HCT116 (cell line): Measurements from ENCODE around the gene PLAU. TPM values are rescaled to one million over a fixed set of nuclear protein-coding genes. Genes with fewer than 3 reads are reported as not detected.

ENCODE experiments used
- ATAC-seq: fragments of 200-7000 bp; cut with Tn5 transposase; 2 replicates; pipeline ENCODE4 v1.9.1; 2020; ENCODE audit warnings: mild to moderate bottlenecking, moderate library complexity
- BruUV-seq: library from RNA; stranded (reverse); fragments of 400-500 nt; replicated peaks from 2 replicates; lab custom pipeline; 2021; lab: Mats Ljungman, UMichigan
- CTCF ChIA-PET: fragments of 300-600 bp; sonication (Branson Sonifier 250); formaldehyde crosslinking; loops from one replicate; lab custom pipeline; 2021; ENCODE audit warnings: antibody characterized with exemption; lab: Charles Lee
- POLR2A ChIA-PET: fragments of 300-600, 350-600 bp; sonication (Branson Sonifier 250); formaldehyde crosslinking; loops from one replicate; lab custom pipeline; 2021; ENCODE audit warnings: antibody characterized with exemption; lab: Charles Lee
- RAD21 ChIA-PET, 2 experiments: fragments of 300-600 bp; sonication (Branson Sonifier 250); formaldehyde crosslinking; loops; one replicate each; lab custom pipeline; 2023; ENCODE audit warnings: low total read pairs in 2 of 2; ENCODE audit not compliant: uncharacterized antibody in 2 of 2, unreplicated experiment in 2 of 2, low non-redundant PET in 1 of 2; lab: Charles Lee
- DNase-seq: peaks from one replicate; pipeline ENCODE4 v3.0.0-alpha.2; 2010; ENCODE audit warnings: low read depth, low spot score
- H2AFZ ChIP-seq: fragments of 200-600 bp; shearing (Covaris generic), sonication (generic); 2 replicates; pipeline ENCODE4 v1.6.1; 2017; ENCODE audit warnings: low read depth, mixed run types, mixed read lengths, antibody characterized with exemption, low read length; ENCODE audit not compliant: poor library complexity, severe bottlenecking
- H3K27ac ChIP-seq: 2 replicates; pipeline ENCODE4 v1.5.1; 2012; ENCODE audit warnings: low read depth, low read length
- H3K27me3 ChIP-seq: fragments of 200-600 bp; sonication (generic); 2 replicates; pipeline ENCODE4 v1.6.1; 2016; ENCODE audit warnings: mixed run types, low read length, mixed read lengths; ENCODE audit not compliant: insufficient read depth
- H3K36me3 ChIP-seq, 2 experiments: fragments of 200-500 bp in 1 of 2; fragments of 200-600 bp in 1 of 2; sonication (Bioruptor generic) in 1 of 2; sonication (generic) in 1 of 2; 2 replicates each; pipeline versions ENCODE4 v1.5.1 to v1.6.1; 2014 to 2016; ENCODE audit warnings: low read length in 2 of 2, inconsistent platforms in 1 of 2, mixed read lengths in 1 of 2, mixed run types in 1 of 2; ENCODE audit not compliant: insufficient read depth in 2 of 2, control insufficient read depth in 1 of 2
- H3K4me1 ChIP-seq, 2 experiments: fragments of 200-600 bp in 1 of 2; sonication (generic) in 1 of 2; 2 replicates each; pipeline versions ENCODE4 v1.5.1 to v1.6.1; 2012 to 2017; ENCODE audit warnings: low read length in 2 of 2, inconsistent platforms in 1 of 2, mild to moderate bottlenecking in 1 of 2, mixed read lengths in 1 of 2, mixed run types in 1 of 2, moderate library complexity in 1 of 2; ENCODE audit not compliant: insufficient read depth in 2 of 2, control insufficient read depth in 1 of 2
- H3K4me2 ChIP-seq: fragments of 200-600 bp; sonication (generic); 2 replicates; pipeline ENCODE4 v1.6.1; 2017; ENCODE audit warnings: mixed run types, low read length, mixed read lengths
- H3K4me3 ChIP-seq, 2 experiments: fragments of 200-600 bp in 1 of 2; sonication (generic) in 1 of 2; replicated peaks in 1 of 2; 2 replicates each; pipeline ENCODE4 v1.5.1; 2011 to 2016; ENCODE audit warnings: low read length in 2 of 2, control low read depth in 1 of 2, low read depth in 1 of 2, mild to moderate bottlenecking in 1 of 2, mixed read lengths in 1 of 2, mixed run types in 1 of 2
- H3K79me2 ChIP-seq: fragments of 200-600 bp; sonication (generic); 2 replicates; pipeline ENCODE4 v1.6.1; 2017; ENCODE audit warnings: mild to moderate bottlenecking, mixed run types, low read length, moderate library complexity, mixed read lengths; ENCODE audit not compliant: insufficient read depth
- H3K9ac ChIP-seq: fragments of 200-600 bp; sonication (generic); 2 replicates; pipeline ENCODE4 v1.6.1; 2016; ENCODE audit warnings: low read length, mixed read lengths
- H3K9me2 ChIP-seq: fragments of 200-600 bp; sonication (generic), shearing (Covaris generic); 2 replicates; pipeline ENCODE4 v1.6.1; 2017; ENCODE audit warnings: mixed run types, mild to moderate bottlenecking, moderate library complexity; ENCODE audit not compliant: insufficient read depth
- H3K9me3 ChIP-seq, 2 experiments: fragments of 200-500 bp in 1 of 2; fragments of 200-600 bp in 1 of 2; sonication (Bioruptor generic) in 1 of 2; sonication (generic) in 1 of 2; 2 replicates each; pipeline ENCODE4 v1.6.1; 2014 to 2017; ENCODE audit warnings: low read length in 2 of 2, mixed read lengths in 2 of 2, inconsistent platforms in 1 of 2, low read depth in 1 of 2, mild to moderate bottlenecking in 1 of 2, mixed run types in 1 of 2, moderate library complexity in 1 of 2; ENCODE audit not compliant: control insufficient read depth in 1 of 2, insufficient read depth in 1 of 2
- H4K20me1 ChIP-seq: fragments of 200-600 bp; sonication (generic), shearing (Covaris generic); 2 replicates; pipeline ENCODE4 v1.6.1; 2017; ENCODE audit warnings: mixed run types, mild to moderate bottlenecking, moderate library complexity; ENCODE audit not compliant: insufficient read depth
- CBX3 ChIP-seq: IDR thresholded peaks from 2 replicates; pipeline ENCODE4 v1.6.1; 2012; ENCODE audit warnings: low read depth
- CEBPB ChIP-seq: IDR thresholded peaks from 2 replicates; pipeline ENCODE4 v1.6.1; 2012; ENCODE audit warnings: low read depth
- EZH2 ChIP-seq: fragments of 200-600 bp; sonication (generic); IDR thresholded peaks from 2 replicates; pipeline ENCODE4 v1.6.1; 2017; ENCODE audit warnings: antibody characterized with exemption, mixed run types
- EZH2phosphoT487 ChIP-seq: fragments of 200-600 bp; IDR thresholded peaks from 2 replicates; pipeline ENCODE4 v1.6.1; 2018; ENCODE audit warnings: antibody characterized with exemption, borderline replicate concordance
- FOSL1 ChIP-seq: IDR thresholded peaks from 2 replicates; pipeline ENCODE4 v1.6.1; 2012; ENCODE audit warnings: low read depth
- JUND ChIP-seq: IDR thresholded peaks from 2 replicates; pipeline ENCODE4 v1.6.1; 2012
- POLR2A ChIP-seq: IDR thresholded peaks from 2 replicates; pipeline ENCODE4 v1.7.0; 2011; ENCODE audit warnings: borderline replicate concordance; ENCODE audit not compliant: insufficient read depth, insufficient read length; ENCODE audit errors: extremely low read depth
- POLR2AphosphoS5 ChIP-seq: IDR thresholded peaks from 2 replicates; pipeline ENCODE4 v1.6.1; 2011; ENCODE audit warnings: mild to moderate bottlenecking, low read depth, low read length, moderate library complexity
- SP1 ChIP-seq: IDR thresholded peaks from 2 replicates; pipeline ENCODE4 v1.6.1; 2012; ENCODE audit warnings: low read depth
- SRF ChIP-seq: IDR thresholded peaks from 2 replicates; pipeline ENCODE4 v1.6.1; 2012; ENCODE audit warnings: low read depth
- TCF7L2 ChIP-seq: IDR thresholded peaks from 2 replicates; pipeline ENCODE4 v1.7.0; 2011; ENCODE audit warnings: borderline replicate concordance, inconsistent platforms; ENCODE audit not compliant: insufficient read depth, insufficient read length; ENCODE audit errors: extremely low read depth
- YY1 ChIP-seq: IDR thresholded peaks from 2 replicates; pipeline ENCODE4 v1.6.1; 2011; ENCODE audit warnings: low read length, low read depth, moderate library complexity, mild to moderate bottlenecking; ENCODE audit not compliant: insufficient replicate concordance; ENCODE audit errors: extremely low read depth
- ZNF274 ChIP-seq: fragments of 200-500 bp; sonication (Bioruptor generic); IDR thresholded peaks from 2 replicates; pipeline ENCODE4 v1.6.1; 2014; ENCODE audit warnings: mild to moderate bottlenecking, low read depth, low read length, inconsistent platforms
- intact Hi-C: fragments of 100-400 bp; cut with micrococcal nuclease; formaldehyde crosslinking; loops from 2 replicates; pipeline ENCODE4 v1.10.0; 2022
- total RNA-seq: library from RNA; stranded (reverse); gene quantifications from one replicate; pipeline ENCODE4 v1.2.1, GENCODE V29; 2021; ENCODE audit not compliant: unreplicated experiment
- TF ChIP-seq, protein P1 (sequence below): IDR thresholded peaks from 2 replicates; pipeline ENCODE4 v1.6.1; 2012; ENCODE audit warnings: low read depth
- TF ChIP-seq, protein P2 (sequence below), 3 experiments: fragments of 200-600 bp in 1 of 3; sonication (generic) in 1 of 3; IDR thresholded peaks in 2 of 3; conservative IDR thresholded peaks in 1 of 3; 2 replicates each; pipeline ENCODE4 v1.5.1; 2012 to 2017; ENCODE audit warnings: low read depth in 2 of 3, low read length in 2 of 3, antibody characterized with exemption in 1 of 3, borderline replicate concordance in 1 of 3, control low read depth in 1 of 3, mild to moderate bottlenecking in 1 of 3, mixed read lengths in 1 of 3, mixed run types in 1 of 3, moderate library complexity in 1 of 3; ENCODE audit not compliant: insufficient read depth in 1 of 3
- TF ChIP-seq, protein P3 (sequence below): IDR thresholded peaks from 2 replicates; pipeline ENCODE4 v1.6.1; 2012

Gene PLAU
- total RNA-seq, 1 experiment from 2014 or later = 60.3 TPM

DNA sequence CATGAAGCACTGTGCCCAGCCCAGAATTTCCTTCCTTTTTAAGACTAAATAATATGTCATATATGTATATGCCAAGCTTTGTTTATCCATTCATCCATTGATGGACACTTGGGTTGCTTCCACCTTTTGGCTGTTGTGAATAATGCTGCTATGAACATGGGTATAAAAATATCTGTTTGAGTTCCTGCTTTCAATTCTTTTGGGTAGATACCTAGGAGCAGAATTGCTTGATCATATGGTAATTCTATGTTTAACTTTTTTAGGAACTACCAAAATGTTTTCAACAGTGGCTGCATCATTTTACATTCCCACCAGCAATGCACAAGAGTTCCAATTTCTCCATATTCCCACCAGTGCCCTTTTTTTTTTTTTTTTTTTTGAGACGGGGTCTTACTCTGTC is 13.2 kb upstream of the PLAU start:
- no peak overlapping the region for H2AFZ ChIP-seq
- CTCF ChIA-PET = no interaction called here
- H3K9me3 ChIP-seq = no peaks in the 10 kb centered on the region
- intact Hi-C loops = no loop called here
- H3K27ac ChIP-seq = no peak overlapping the region
- no peak for TF ChIP-seq SRF
- TF ChIP-seq POLR2A = no peak
- TF ChIP-seq ZNF274 = no peak
- TF ChIP-seq EZH2 = no peak
- TF ChIP-seq, protein P1, sequence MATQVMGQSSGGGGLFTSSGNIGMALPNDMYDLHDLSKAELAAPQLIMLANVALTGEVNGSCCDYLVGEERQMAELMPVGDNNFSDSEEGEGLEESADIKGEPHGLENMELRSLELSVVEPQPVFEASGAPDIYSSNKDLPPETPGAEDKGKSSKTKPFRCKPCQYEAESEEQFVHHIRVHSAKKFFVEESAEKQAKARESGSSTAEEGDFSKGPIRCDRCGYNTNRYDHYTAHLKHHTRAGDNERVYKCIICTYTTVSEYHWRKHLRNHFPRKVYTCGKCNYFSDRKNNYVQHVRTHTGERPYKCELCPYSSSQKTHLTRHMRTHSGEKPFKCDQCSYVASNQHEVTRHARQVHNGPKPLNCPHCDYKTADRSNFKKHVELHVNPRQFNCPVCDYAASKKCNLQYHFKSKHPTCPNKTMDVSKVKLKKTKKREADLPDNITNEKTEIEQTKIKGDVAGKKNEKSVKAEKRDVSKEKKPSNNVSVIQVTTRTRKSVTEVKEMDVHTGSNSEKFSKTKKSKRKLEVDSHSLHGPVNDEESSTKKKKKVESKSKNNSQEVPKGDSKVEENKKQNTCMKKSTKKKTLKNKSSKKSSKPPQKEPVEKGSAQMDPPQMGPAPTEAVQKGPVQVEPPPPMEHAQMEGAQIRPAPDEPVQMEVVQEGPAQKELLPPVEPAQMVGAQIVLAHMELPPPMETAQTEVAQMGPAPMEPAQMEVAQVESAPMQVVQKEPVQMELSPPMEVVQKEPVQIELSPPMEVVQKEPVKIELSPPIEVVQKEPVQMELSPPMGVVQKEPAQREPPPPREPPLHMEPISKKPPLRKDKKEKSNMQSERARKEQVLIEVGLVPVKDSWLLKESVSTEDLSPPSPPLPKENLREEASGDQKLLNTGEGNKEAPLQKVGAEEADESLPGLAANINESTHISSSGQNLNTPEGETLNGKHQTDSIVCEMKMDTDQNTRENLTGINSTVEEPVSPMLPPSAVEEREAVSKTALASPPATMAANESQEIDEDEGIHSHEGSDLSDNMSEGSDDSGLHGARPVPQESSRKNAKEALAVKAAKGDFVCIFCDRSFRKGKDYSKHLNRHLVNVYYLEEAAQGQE = no peak
- TF ChIP-seq YY1 = no peak
- TF ChIP-seq, protein P2, sequence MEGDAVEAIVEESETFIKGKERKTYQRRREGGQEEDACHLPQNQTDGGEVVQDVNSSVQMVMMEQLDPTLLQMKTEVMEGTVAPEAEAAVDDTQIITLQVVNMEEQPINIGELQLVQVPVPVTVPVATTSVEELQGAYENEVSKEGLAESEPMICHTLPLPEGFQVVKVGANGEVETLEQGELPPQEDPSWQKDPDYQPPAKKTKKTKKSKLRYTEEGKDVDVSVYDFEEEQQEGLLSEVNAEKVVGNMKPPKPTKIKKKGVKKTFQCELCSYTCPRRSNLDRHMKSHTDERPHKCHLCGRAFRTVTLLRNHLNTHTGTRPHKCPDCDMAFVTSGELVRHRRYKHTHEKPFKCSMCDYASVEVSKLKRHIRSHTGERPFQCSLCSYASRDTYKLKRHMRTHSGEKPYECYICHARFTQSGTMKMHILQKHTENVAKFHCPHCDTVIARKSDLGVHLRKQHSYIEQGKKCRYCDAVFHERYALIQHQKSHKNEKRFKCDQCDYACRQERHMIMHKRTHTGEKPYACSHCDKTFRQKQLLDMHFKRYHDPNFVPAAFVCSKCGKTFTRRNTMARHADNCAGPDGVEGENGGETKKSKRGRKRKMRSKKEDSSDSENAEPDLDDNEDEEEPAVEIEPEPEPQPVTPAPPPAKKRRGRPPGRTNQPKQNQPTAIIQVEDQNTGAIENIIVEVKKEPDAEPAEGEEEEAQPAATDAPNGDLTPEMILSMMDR (IDR thresholded peaks at IDR 0.05 in 2 of 3, conservative IDR thresholded peaks at IDR 0.05 in 1 of 3; ENCODE audit: borderline replicate concordance in 1 of 3, insufficient read depth in 1 of 3, low read depth in 2 of 3, low read length in 2 of 3) = no peak
- no peak for TF ChIP-seq JUND
- no peak for TF ChIP-seq CBX3
- TF ChIP-seq SP1 = no peak
- no peak for TF ChIP-seq FOSL1
- no peak for TF ChIP-seq TCF7L2
- no peak for TF ChIP-seq POLR2AphosphoS5
- TF ChIP-seq, protein P3, sequence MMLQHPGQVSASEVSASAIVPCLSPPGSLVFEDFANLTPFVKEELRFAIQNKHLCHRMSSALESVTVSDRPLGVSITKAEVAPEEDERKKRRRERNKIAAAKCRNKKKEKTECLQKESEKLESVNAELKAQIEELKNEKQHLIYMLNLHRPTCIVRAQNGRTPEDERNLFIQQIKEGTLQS = no peak
- no peak for TF ChIP-seq CEBPB
- no peak for TF ChIP-seq EZH2phosphoT487
- POLR2A ChIA-PET = interaction anchor here (2.0 to 3.5 kb wide), 2 partner anchors 9 kb away, joined by 5 to 32 read pairs; no protein-coding TSS in a partner anchor
- BruUV-seq = no TSS peak
- no peaks in the 10 kb centered on the region for H3K9me2 ChIP-seq
- H3K9ac ChIP-seq = no peak overlapping the region
- H3K79me2 ChIP-seq = no peaks in the 10 kb centered on the region
- H3K4me3 ChIP-seq = no peak overlapping the region
- RAD21 ChIA-PET = interaction anchor here in 1 of 2 experiments (0.7 kb wide), 1 partner anchor 8 kb away, joined by 3 read pairs; no protein-coding TSS in a partner anchor
- H3K4me1 ChIP-seq = peaks cover 51 to 68% of the 10 kb centered on the region in 2 experiments
- ATAC-seq = no peak
- H3K4me2 ChIP-seq = no peak overlapping the region
- DNase-seq = no peak
- H3K36me3 ChIP-seq = no peaks in the 10 kb centered on the region
- H3K27me3 ChIP-seq = no peaks in the 10 kb centered on the region
- no peaks in the 10 kb centered on the region for H4K20me1 ChIP-seq
